Activated naive CD8-positive, alpha-beta T cell treated with anti-CD3 and anti-CD28 coated beads, Interleukin-2, amount 10 ng/mL, durations not matched to agents 7 days and 5 days (primary cell): ENCODE measurements around the gene RERE. TPM values are rescaled to one million over a fixed set of nuclear protein-coding genes. Genes with fewer than 3 reads are reported as not detected.

Experiments
- ATAC-seq: fragments of 150-1000 bp; cut with Tn5 transposase; one replicate; pipeline ENCODE4 v1.10.0; 2021; ENCODE audit warnings: low read depth, moderate library complexity
- POLR2A ChIA-PET: fragments of 350-600 bp; sonication (Branson Sonifier 250); formaldehyde crosslinking; loops from one replicate; lab custom pipeline; 2021; ENCODE audit warnings: antibody characterized with exemption; lab: Charles Lee
- DNase-seq: peaks from one replicate; pipeline ENCODE4 v3.0.0; 2021
- H3K27ac Mint-ChIP-seq: one replicate; pipeline ENCODE4 v1.8.0; 2022; ENCODE audit warnings: mild to moderate bottlenecking, mixed read lengths
- H3K27me3 Mint-ChIP-seq: one replicate; pipeline ENCODE4 v1.8.0; 2022; ENCODE audit warnings: mild to moderate bottlenecking, moderate library complexity, mixed read lengths
- H3K36me3 Mint-ChIP-seq: one replicate; pipeline ENCODE4 v1.8.0; 2021; ENCODE audit warnings: mild to moderate bottlenecking, mixed read lengths
- H3K4me1 Mint-ChIP-seq: one replicate; pipeline ENCODE4 v1.8.0; 2021; ENCODE audit warnings: mixed read lengths
- H3K4me3 Mint-ChIP-seq: one replicate; pipeline ENCODE4 v1.8.0; 2022; ENCODE audit warnings: mild to moderate bottlenecking, moderate library complexity, mixed read lengths
- H3K9me3 Mint-ChIP-seq: one replicate; pipeline ENCODE4 v1.8.0; 2021; ENCODE audit warnings: mixed read lengths
- total RNA-seq, 2 experiments: library from RNA; stranded (reverse); gene quantifications; one replicate each; pipeline ENCODE4 v1.2.3, GENCODE V29; 2021

Gene RERE
- total RNA-seq, 2 experiments from 2014 or later, result 64.4 to 68.7 TPM

GRCh38 chr1:8569242-8569641 lies 248.2 kb downstream of the RERE start:
- Mint-ChIP-seq H3K36me3 (peaks cover 1% of the 10 kb centered on the region), H3K9me3 (no peaks in the 10 kb centered on the region), H3K4me3 (no peak overlapping the region), H3K4me1 (peaks cover 5% of the 10 kb centered on the region), H3K27me3 (no peaks in the 10 kb centered on the region), H3K27ac (no peak overlapping the region)
- POLR2A ChIA-PET, result interaction anchor here (0.8 to 1.2 kb wide), 2 partner anchors 17 to 358 kb away, joined by 3 read pairs; no protein-coding TSS in a partner anchor
- no peak for ATAC-seq
- no peak for DNase-seq

- Mint-ChIP-seq H3K27ac (no peak overlapping the region), H3K27me3 (no peaks in the 10 kb centered on the region), H3K36me3 (peaks cover 1% of the 10 kb centered on the region), H3K4me3 (no peak overlapping the region), H3K4me1 (peaks cover 5% of the 10 kb centered on the region), H3K9me3 (no peaks in the 10 kb centered on the region)
- DNase-seq, result no peak
- POLR2A ChIA-PET, result interaction anchor here (0.8 to 1.2 kb wide), 2 partner anchors 17 to 359 kb away, joined by 3 read pairs; no protein-coding TSS in a partner anchor
- no peak for ATAC-seq
Observed at GRCh38 chr1:8568837-8569236, 248.6 kb downstream of the RERE start.

- Mint-ChIP-seq H3K36me3 (peaks cover 1% of the 10 kb centered on the region), H3K27ac (no peak overlapping the region), H3K4me3 (no peak overlapping the region), H3K9me3 (no peaks in the 10 kb centered on the region), H3K27me3 (no peaks in the 10 kb centered on the region), H3K4me1 (peaks cover 5% of the 10 kb centered on the region)
- ATAC-seq (no peak), DNase-seq (no peak)
- POLR2A ChIA-PET, result no interaction called here
Observed at GRCh38 chr1:8567146-8567545, 250.3 kb downstream of the RERE start.

- Mint-ChIP-seq H3K36me3 (peaks cover 1% of the 10 kb centered on the region), H3K27me3 (no peaks in the 10 kb centered on the region), H3K27ac (no peak overlapping the region), H3K9me3 (no peaks in the 10 kb centered on the region), H3K4me3 (no peak overlapping the region), H3K4me1 (peaks cover 6% of the 10 kb centered on the region)
- POLR2A ChIA-PET, result no interaction called here
- ATAC-seq (no peak), DNase-seq (no peak)
Observed at GRCh38 chr1:8565802-8566201, 251.6 kb downstream of the RERE start.

GRCh38 chr1:8563944-8564537 lies 253.4 kb downstream of the RERE start:
- POLR2A ChIA-PET, result no interaction called here
- Mint-ChIP-seq H3K36me3 (peaks cover 1% of the 10 kb centered on the region), H3K4me1 (peaks cover 9% of the 10 kb centered on the region), H3K9me3 (no peaks in the 10 kb centered on the region), H3K27ac (no peak overlapping the region), H3K27me3 (no peaks in the 10 kb centered on the region), H3K4me3 (no peak overlapping the region)
- no peak for DNase-seq
- ATAC-seq, result no peak

- no peak for ATAC-seq
Observed at GRCh38 chr1:8562881-8563865, 254.3 kb downstream of the RERE start.

GRCh38 chr1:8562222-8562621 lies 255.2 kb downstream of the RERE start:
- no peaks in the 10 kb centered on the region for H3K9me3 Mint-ChIP-seq
- H3K27ac Mint-ChIP-seq, result no peak overlapping the region
- peaks cover 9% of the 10 kb centered on the region for H3K4me1 Mint-ChIP-seq
- ATAC-seq (no peak), DNase-seq (no peak)
- POLR2A ChIA-PET, result interaction anchor here (1.5 kb wide), 1 partner anchor 164 kb away, joined by 4 read pairs; no protein-coding TSS in a partner anchor
- H3K27me3 Mint-ChIP-seq, result no peaks in the 10 kb centered on the region
- H3K4me3 Mint-ChIP-seq, result no peak overlapping the region
- peaks cover 1% of the 10 kb centered on the region for H3K36me3 Mint-ChIP-seq

More at GRCh38 chr1:8562881-8563865, 254.3 kb downstream of the RERE start:
- H3K27ac Mint-ChIP-seq, result no peak overlapping the region
- H3K4me1 Mint-ChIP-seq, result peaks cover 9% of the 10 kb centered on the region
- H3K27me3 Mint-ChIP-seq, result no peaks in the 10 kb centered on the region
- POLR2A ChIA-PET, result interaction anchor here (1.5 kb wide), 1 partner anchor 163 kb away, joined by 4 read pairs; no protein-coding TSS in a partner anchor
- H3K9me3 Mint-ChIP-seq, result no peaks in the 10 kb centered on the region
- H3K4me3 Mint-ChIP-seq, result no peak overlapping the region
- H3K36me3 Mint-ChIP-seq, result peaks cover 1% of the 10 kb centered on the region
- DNase-seq, result no peak

- POLR2A ChIA-PET, result interaction anchor here (0.6 kb wide), 1 partner anchor 290 kb away, joined by 3 read pairs; no protein-coding TSS in a partner anchor
- Mint-ChIP-seq H3K4me1 (peaks cover 10% of the 10 kb centered on the region), H3K4me3 (no peak overlapping the region), H3K36me3 (peaks cover 2% of the 10 kb centered on the region), H3K27me3 (no peaks in the 10 kb centered on the region), H3K27ac (no peak overlapping the region), H3K9me3 (no peaks in the 10 kb centered on the region)
- DNase-seq (no peak), ATAC-seq (peak; percentile 50)
Observed at GRCh38 chr1:8560611-8561544, 256.6 kb downstream of the RERE start.

- ATAC-seq, result no peak
- H3K27ac Mint-ChIP-seq, result no peak overlapping the region
- POLR2A ChIA-PET, result no interaction called here
- H3K4me3 Mint-ChIP-seq, result no peak overlapping the region
- peaks cover 17% of the 10 kb centered on the region for H3K4me1 Mint-ChIP-seq
- no peaks in the 10 kb centered on the region for H3K9me3 Mint-ChIP-seq
- H3K36me3 Mint-ChIP-seq, result peaks cover 9% of the 10 kb centered on the region
- DNase-seq, result no peak
- no peaks in the 10 kb centered on the region for H3K27me3 Mint-ChIP-seq
Observed at GRCh38 chr1:8560035-8560434, 257.4 kb downstream of the RERE start.

- POLR2A ChIA-PET, result interaction anchor here (0.8 kb wide), 1 partner anchor 158 kb away, joined by 3 read pairs; no protein-coding TSS in a partner anchor
- DNase-seq, result no peak
- ATAC-seq, result no peak
- Mint-ChIP-seq H3K36me3 (peaks cover 14% of the 10 kb centered on the region), H3K9me3 (no peaks in the 10 kb centered on the region), H3K4me1 (peaks cover 35% of the 10 kb centered on the region), H3K4me3 (no peak overlapping the region), H3K27ac (no peak overlapping the region), H3K27me3 (no peaks in the 10 kb centered on the region)
Observed at GRCh38 chr1:8555582-8555981, 261.9 kb downstream of the RERE start.

GRCh38 chr1:8554956-8555534 lies 262.4 kb downstream of the RERE start:
- Mint-ChIP-seq H3K27ac (no peak overlapping the region), H3K4me3 (no peak overlapping the region), H3K36me3 (peaks cover 14% of the 10 kb centered on the region), H3K27me3 (no peaks in the 10 kb centered on the region), H3K4me1 (peaks cover 33% of the 10 kb centered on the region), H3K9me3 (no peaks in the 10 kb centered on the region)
- no peak for ATAC-seq
- POLR2A ChIA-PET, result no interaction called here
- no peak for DNase-seq

GRCh38 chr1:8552820-8553397 lies 264.5 kb downstream of the RERE start:
- Mint-ChIP-seq H3K4me3 (no peak overlapping the region), H3K27me3 (no peaks in the 10 kb centered on the region), H3K9me3 (no peaks in the 10 kb centered on the region), H3K4me1 (peaks cover 33% of the 10 kb centered on the region), H3K36me3 (peaks cover 17% of the 10 kb centered on the region), H3K27ac (peak overlapping the region; percentile 44)
- no peak for ATAC-seq
- DNase-seq, result no peak
- POLR2A ChIA-PET, result interaction anchor here (1.1 kb wide), 1 partner anchor 16 kb away, joined by 3 read pairs; no protein-coding TSS in a partner anchor
